Erythroblast (primary cell): ENCODE data around the gene TSPAN9.

Experiments used
- GATA1 ChIP-seq: IDR thresholded peaks from 2 replicates; pipeline ENCODE4 v1.6.1; 2011; ENCODE audit warnings: low read depth, mild to moderate bottlenecking, control low read depth, low read length, moderate library complexity
- POLR2A ChIP-seq: IDR thresholded peaks from 2 replicates; pipeline ENCODE4 v1.6.1; 2011; ENCODE audit warnings: mild to moderate bottlenecking, low read length

GRCh38 chr12:3167636-3168035 lies 90.5 kb downstream of the TSPAN9 start:
- no peak for TF ChIP-seq POLR2A
- TF ChIP-seq GATA1, result no peak
